A549 (cell line): ENCODE measurements around the gene ZNF69. TPM values are rescaled to one million over a fixed set of nuclear protein-coding genes. Genes with fewer than 3 reads are reported as not detected.

Experiments used
- ATAC-seq, 2 experiments: fragments of 200-7000 bp in 1 of 2; fragments of >200 bp in 1 of 2; cut with Nextera tagmentation in 1 of 2; cut with Tn5 transposase in 1 of 2; 3 replicates each; pipeline versions ENCODE4 v1.8.0 to v1.9.1; 2018 to 2020; ENCODE audit warnings: mild to moderate bottlenecking in 1 of 2, moderate library complexity in 1 of 2
- CTCF ChIA-PET: fragments of 300-600 bp; sonication (Branson Sonifier 250); formaldehyde crosslinking; extraction: SDS; loops from one replicate; lab custom pipeline; 2021; ENCODE audit warnings: antibody characterized with exemption, inconsistent platforms; lab: Yijun Ruan, JAX
- POLR2A ChIA-PET: fragments of 350-600 bp; formaldehyde crosslinking; extraction: SDS; loops from one replicate; lab custom pipeline; 2021; ENCODE audit warnings: antibody characterized with exemption, inconsistent platforms; lab: Yijun Ruan, JAX
- DNase-seq, 2 experiments: peaks; one replicate each; pipeline versions ENCODE4 v3.0.0 to v3.0.0-alpha.2; 2011 to 2016; ENCODE audit warnings: low read depth in 1 of 2, low spot score in 1 of 2
- FAIRE-seq: peaks from 2 replicates; lab custom pipeline; 2011; peaks lifted over from hg19 to GRCh38; lab: Jason Lieb, UNC
- H3K27ac ChIP-seq, 2 experiments: fragments of >200 bp; sonication (Bioruptor Twin); formaldehyde crosslinking; 3 replicates each; pipeline ENCODE4 v1.5.1; 2016 to 2017
- H3K4me1 ChIP-seq: fragments of >200 bp; sonication (Bioruptor Twin); formaldehyde crosslinking; 3 replicates; pipeline ENCODE4 v1.6.1; 2016
- H3K4me2 ChIP-seq: fragments of >200 bp; sonication (Bioruptor Twin); formaldehyde crosslinking; 3 replicates; pipeline ENCODE4 v1.6.1; 2016
- H3K4me3 ChIP-seq: fragments of >200 bp; sonication (Bioruptor Twin); formaldehyde crosslinking; 3 replicates; pipeline ENCODE4 v1.5.1; 2016
- H3K9me3 ChIP-seq: fragments of >200 bp; sonication (Bioruptor Twin); formaldehyde crosslinking; 3 replicates; pipeline ENCODE4 v1.6.1; 2016
- ATOH8 ChIP-seq: fragments of 250-450 bp; sonication (Bioruptor Pico); IDR thresholded peaks from 2 replicates; pipeline ENCODE4 v1.5.0; 2020; ENCODE audit warnings: low read depth, mild to moderate bottlenecking, moderate library complexity
- BHLHE40 ChIP-seq: IDR thresholded peaks from 2 replicates; pipeline ENCODE4 v1.6.1; 2012; ENCODE audit warnings: low read depth, low read length, inconsistent platforms
- CHD4 ChIP-seq: fragments of 200-600 bp; sonication (generic); IDR thresholded peaks from 2 replicates; pipeline ENCODE4 v1.6.1; 2016; ENCODE audit warnings: antibody characterized with exemption, mild to moderate bottlenecking, borderline replicate concordance
- E2F6 ChIP-seq: IDR thresholded peaks from 2 replicates; pipeline ENCODE4 v1.6.1; 2012; ENCODE audit warnings: low read depth, borderline replicate concordance
- EHF ChIP-seq: fragments of 250-450 bp; sonication (Bioruptor Pico); IDR thresholded peaks from 2 replicates; pipeline ENCODE4 v1.5.0; 2020; ENCODE audit warnings: mild to moderate bottlenecking
- ESRRA ChIP-seq: fragments of 150-350 bp; IDR thresholded peaks from 2 replicates; pipeline ENCODE4 v1.6.1; 2014; ENCODE audit warnings: mild to moderate bottlenecking, low read length, borderline replicate concordance
- HES2 ChIP-seq: fragments of >200 bp; sonication (Bioruptor Twin); formaldehyde crosslinking; IDR thresholded peaks from 2 replicates; pipeline ENCODE4 v1.6.1; 2016
- HOXB5 ChIP-seq: fragments of 250-450 bp; sonication (Bioruptor Pico); IDR thresholded peaks from 2 replicates; pipeline ENCODE4 v1.5.0; 2020; ENCODE audit warnings: mild to moderate bottlenecking, moderate library complexity
- MAFK ChIP-seq: fragments of 450-650 bp; IDR thresholded peaks from 2 replicates; pipeline ENCODE4 v1.6.1; 2014; ENCODE audit not compliant: partially characterized antibody
- MAX ChIP-seq: IDR thresholded peaks from 2 replicates; pipeline ENCODE4 v1.6.1; 2012
- MAZ ChIP-seq: fragments of 150-350 bp; IDR thresholded peaks from 2 replicates; pipeline ENCODE4 v1.6.1; 2014; ENCODE audit warnings: antibody characterized with exemption, low read depth, low read length, borderline replicate concordance
- NPAS2 ChIP-seq: fragments of 250-450 bp; sonication (Bioruptor Pico); IDR thresholded peaks from 2 replicates; pipeline ENCODE4 v1.8.0; 2022; ENCODE audit warnings: mild to moderate bottlenecking, moderate library complexity, borderline replicate concordance
- PBX3 ChIP-seq: IDR thresholded peaks from 2 replicates; pipeline ENCODE4 v1.6.1; 2012
- RAD21 ChIP-seq, 2 experiments: fragments of >200 bp in 1 of 2; sonication (Bioruptor Twin) in 1 of 2; formaldehyde crosslinking in 1 of 2; IDR thresholded peaks in 1 of 2; conservative IDR thresholded peaks in 1 of 2; 2 replicates in 1 of 2; 3 replicates in 1 of 2; pipeline ENCODE4 v1.6.1; 2012 to 2018; ENCODE audit warnings: inconsistent platforms in 1 of 2
- RNF2 ChIP-seq: fragments of 200-600 bp; sonication (generic); IDR thresholded peaks from 2 replicates; pipeline ENCODE4 v1.6.1; 2016; ENCODE audit warnings: low read depth, mild to moderate bottlenecking, antibody characterized with exemption, moderate library complexity, borderline replicate concordance
- USF2 ChIP-seq: fragments of 450-650 bp; IDR thresholded peaks from 2 replicates; pipeline ENCODE4 v1.6.1; 2014; ENCODE audit warnings: antibody characterized with exemption
- ZC3H11A ChIP-seq: fragments of 450-650 bp; IDR thresholded peaks from 2 replicates; pipeline ENCODE4 v1.6.1; 2014; ENCODE audit warnings: antibody characterized with exemption, mild to moderate bottlenecking
- ZNF302 ChIP-seq: fragments of 250-450 bp; sonication (Bioruptor Pico); IDR thresholded peaks from 2 replicates; pipeline ENCODE4 v1.9.0; 2021; ENCODE audit warnings: inconsistent platforms, mild to moderate bottlenecking, moderate library complexity
- ZSCAN20 ChIP-seq: fragments of 250-450 bp; sonication (Bioruptor Pico); IDR thresholded peaks from 2 replicates; pipeline ENCODE4 v1.8.0; 2022; ENCODE audit warnings: mild to moderate bottlenecking, moderate library complexity
- WGBS: methylation state at CpG from one replicate; pipeline ENCODE4 v1.1.6; 2017; ENCODE audit errors: missing lambda C conversion rate; 5-methylcytosine and 5-hydroxymethylcytosine counted together
- polyA plus RNA-seq, 4 experiments: library from polyadenylated mRNA; depleted of rRNA in 3 of 4; stranded (reverse); fragments of >200 nt; fragmentation: RNase III in 1 of 4; extraction: RNeasy Plus Mini Kit Qiagen cat#74134 plus additional on column Dnase treatment in 1 of 4; gene quantifications; 2 replicates in 3 of 4; 3 replicates in 1 of 4; pipeline ENCODE4 v1.2.3, GENCODE V29; 2011 to 2017

The ZNF69 gene
- polyA plus RNA-seq, 2 of the 4 experiments (the other 2 are of a cell fraction), result not detected

- no peak overlapping the region for H3K4me2 ChIP-seq
- no peak for DNase-seq
- FAIRE-seq, result no peak
- no peak for TF ChIP-seq NPAS2 (CRISPR knock-in tag)
- TF ChIP-seq ZNF302, result no peak
- TF ChIP-seq RAD21 (conservative IDR thresholded peaks at IDR 0.05 in 1 of 2, IDR thresholded peaks at IDR 0.05 in 1 of 2), result no peak
- no peak for TF ChIP-seq E2F6
- TF ChIP-seq HOXB5 (CRISPR knock-in tag), result no peak
- no peak for TF ChIP-seq ATOH8 (CRISPR knock-in tag)
- no peak for TF ChIP-seq CHD4
- no peak for TF ChIP-seq BHLHE40
- no peak for TF ChIP-seq EHF (CRISPR knock-in tag)
- no peak for TF ChIP-seq MAX
- TF ChIP-seq HES2, result no peak
- TF ChIP-seq MAFK, result no peak
- no peak for TF ChIP-seq ESRRA
- TF ChIP-seq, all 56 proteins: peak for 0
- 35% methylated on average over 10 of the region's 10 CpGs for WGBS
- ATAC-seq, result no peak
- 0 out of 3 replicates have a peak, but pooled peaks cover 2% of the 10 kb centered on the region for H3K9me3 ChIP-seq
- H3K27ac ChIP-seq, result no peak overlapping the region
- POLR2A ChIA-PET, result no interaction called here
- CTCF ChIA-PET, result no interaction called here
- no peaks in the 10 kb centered on the region for H3K4me1 ChIP-seq
- no peak overlapping the region for H3K4me3 ChIP-seq
Observed at GRCh38 chr19:11942008-11942842, 54.6 kb downstream of the ZNF69 start.

- TF ChIP-seq PBX3, result no peak
- TF ChIP-seq RNF2, result no peak
- TF ChIP-seq USF2, result no peak
- no peak for TF ChIP-seq ZNF302
- TF ChIP-seq MAX, result no peak
- TF ChIP-seq MAZ, result no peak
- no peak for TF ChIP-seq BHLHE40
- no peak for TF ChIP-seq ZC3H11A
- no peak for TF ChIP-seq ZSCAN20 (CRISPR knock-in tag)
- Histone ChIP-seq H3K4me2 (no peak overlapping the region), H3K4me1 (no peaks in the 10 kb centered on the region), H3K4me3 (no peak overlapping the region), H3K27ac (no peak overlapping the region), H3K9me3 (0 out of 3 replicates have a peak, but pooled peaks cover 2% of the 10 kb centered on the region)
- FAIRE-seq, result no peak
- no peak for DNase-seq
- ChIA-PET POLR2A (no interaction called here), CTCF (interaction anchor here (0.6 kb wide), 1 partner anchor 217 kb away, joined by 3 read pairs; no protein-coding TSS in a partner anchor)
- no peak for ATAC-seq
Observed at GRCh38 chr19:11942843-11943108, 55.2 kb downstream of the ZNF69 start.
